Mesendoderm (in vitro differentiated cells): ENCODE measurements around the gene ANTXR1.

Experiments used
- DNase-seq: peaks from one replicate; pipeline ENCODE4 v3.0.0; 2013
- H2AK5ac ChIP-seq: 2 replicates; pipeline ENCODE4 v1.6.1; 2013; ENCODE audit warnings: low read length, inconsistent platforms
- H2BK120ac ChIP-seq: 2 replicates; pipeline ENCODE4 v1.6.1; 2013; ENCODE audit warnings: low read depth, mild to moderate bottlenecking, low read length, moderate library complexity, mixed read lengths
- H2BK15ac ChIP-seq: replicated peaks from 2 replicates; pipeline ENCODE4 v1.6.1; 2013; ENCODE audit warnings: low read depth, mild to moderate bottlenecking, moderate library complexity
- H2BK5ac ChIP-seq: 2 replicates; pipeline ENCODE4 v1.6.1; 2013; ENCODE audit warnings: low read length, inconsistent platforms
- H3K18ac ChIP-seq: 2 replicates; pipeline ENCODE4 v1.6.1; 2013; ENCODE audit warnings: mild to moderate bottlenecking, low read length, mixed read lengths
- H3K23ac ChIP-seq: one replicate; pipeline ENCODE4 v1.6.1; 2013; ENCODE audit warnings: low read length
- H3K27ac ChIP-seq: 2 replicates; pipeline ENCODE4 v1.5.1; 2013; ENCODE audit warnings: low read depth, mild to moderate bottlenecking, inconsistent platforms, low read length, moderate library complexity
- H3K27me3 ChIP-seq: 2 replicates; pipeline ENCODE4 v1.6.1; 2013; ENCODE audit warnings: low read length, control low read depth, mild to moderate bottlenecking, inconsistent platforms; ENCODE audit not compliant: insufficient read depth, poor library complexity
- H3K36me3 ChIP-seq: 2 replicates; pipeline ENCODE4 v1.6.1; 2013; ENCODE audit warnings: low read length, inconsistent platforms; ENCODE audit not compliant: control insufficient read depth, insufficient read depth
- H3K4ac ChIP-seq: one replicate; pipeline ENCODE4 v1.6.1; 2013; ENCODE audit warnings: low read depth, mild to moderate bottlenecking, low read length, moderate library complexity
- H3K4me1 ChIP-seq: 2 replicates; pipeline ENCODE4 v1.6.1; 2013; ENCODE audit warnings: low read depth, low read length, inconsistent platforms; ENCODE audit not compliant: control insufficient read depth
- H3K4me2 ChIP-seq: 2 replicates; pipeline ENCODE4 v1.6.1; 2013; ENCODE audit warnings: low read length
- H3K4me3 ChIP-seq: 2 replicates; pipeline ENCODE4 v1.5.1; 2013; ENCODE audit warnings: mild to moderate bottlenecking, low read length
- H3K56ac ChIP-seq: one replicate; pipeline ENCODE4 v1.6.1; 2013; ENCODE audit warnings: low read length
- H3K79me1 ChIP-seq: 2 replicates; pipeline ENCODE4 v1.6.1; 2013; ENCODE audit warnings: low read length, inconsistent platforms
- H3K79me2 ChIP-seq: 2 replicates; pipeline ENCODE4 v1.6.1; 2013; ENCODE audit warnings: mild to moderate bottlenecking, low read length; ENCODE audit not compliant: control insufficient read depth, insufficient read depth
- H3K9ac ChIP-seq: 2 replicates; pipeline ENCODE4 v1.6.1; 2013; ENCODE audit warnings: low read length, inconsistent platforms
- H4K5ac ChIP-seq: one replicate; pipeline ENCODE4 v1.6.1; 2013; ENCODE audit warnings: low read length
- H4K8ac ChIP-seq: one replicate; pipeline ENCODE4 v1.6.1; 2013; ENCODE audit warnings: low read depth, mild to moderate bottlenecking, control low read depth, low read length, moderate library complexity
- WGBS: extraction: QIAGEN DNeasy Blood & Tissue Kit; methylation state at CpG from one replicate; pipeline ENCODE4 v1.1.7; 2013; ENCODE audit warnings: low lambda C conversion rate, missing lambda C conversion rate; ENCODE audit not compliant: insufficient coverage; ENCODE audit errors: extremely low coverage; 5-methylcytosine and 5-hydroxymethylcytosine counted together

Gene ANTXR1

DNA sequence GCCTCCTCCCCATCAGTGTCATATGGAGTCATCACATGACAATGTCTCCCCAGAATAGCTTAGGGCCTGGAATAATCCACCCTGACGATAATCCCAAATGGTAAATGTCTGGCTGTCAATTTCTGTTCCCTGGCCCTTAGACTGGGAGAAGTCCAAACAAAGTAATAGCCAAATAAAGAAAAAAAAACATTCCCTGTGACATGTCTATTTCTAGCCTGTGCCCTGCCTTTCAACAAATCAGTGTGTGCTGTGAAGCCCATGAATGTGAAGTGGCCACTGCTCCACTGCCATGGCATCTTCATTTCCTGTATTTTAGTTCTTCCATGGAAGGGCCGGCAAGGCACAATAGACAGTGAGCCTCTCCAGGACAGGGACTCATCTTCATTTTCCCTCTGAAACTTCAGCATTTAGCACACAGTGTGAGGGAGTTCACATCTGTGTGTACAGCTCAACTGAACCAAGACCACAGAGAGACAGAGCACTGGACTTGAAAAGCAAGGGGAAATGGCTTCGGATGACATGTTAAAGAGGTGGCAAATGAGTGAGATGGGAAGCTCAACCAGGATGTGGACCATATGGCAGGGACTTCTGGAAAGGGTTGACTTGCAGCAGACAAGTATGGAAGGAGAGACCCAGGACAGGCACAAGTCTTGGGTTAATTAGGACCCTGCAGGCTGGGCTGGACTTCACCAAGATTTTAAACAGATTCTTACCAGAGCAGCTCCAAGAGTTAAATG, 140.0 kb downstream of the ANTXR1 start:
- no peak overlapping the region for H3K9ac ChIP-seq
- no peak overlapping the region for H3K23ac ChIP-seq
- peak overlapping the region; percentile 7 for H3K18ac ChIP-seq
- H3K79me1 ChIP-seq, result peaks cover 2% of the 10 kb centered on the region
- H3K4me3 ChIP-seq, result no peak overlapping the region
- no peaks in the 10 kb centered on the region for H3K79me2 ChIP-seq
- no peak overlapping the region for H2BK15ac ChIP-seq
- no peak overlapping the region for H3K56ac ChIP-seq
- peaks cover 29% of the 10 kb centered on the region for H3K4me1 ChIP-seq
- WGBS, result no CpG with 5 or more reads among the region's 3 CpGs
- no peak overlapping the region for H3K27ac ChIP-seq
- H3K4me2 ChIP-seq, result no peak overlapping the region
- no peaks in the 10 kb centered on the region for H3K36me3 ChIP-seq
- H4K5ac ChIP-seq, result no peak overlapping the region
- no peak overlapping the region for H2BK5ac ChIP-seq
- no peak overlapping the region for H2BK120ac ChIP-seq
- no peak for DNase-seq
- no peaks in the 10 kb centered on the region for H3K27me3 ChIP-seq
- peak overlapping the region; percentile 46 for H3K4ac ChIP-seq
- no peak overlapping the region for H4K8ac ChIP-seq
- no peak overlapping the region for H2AK5ac ChIP-seq

DNA sequence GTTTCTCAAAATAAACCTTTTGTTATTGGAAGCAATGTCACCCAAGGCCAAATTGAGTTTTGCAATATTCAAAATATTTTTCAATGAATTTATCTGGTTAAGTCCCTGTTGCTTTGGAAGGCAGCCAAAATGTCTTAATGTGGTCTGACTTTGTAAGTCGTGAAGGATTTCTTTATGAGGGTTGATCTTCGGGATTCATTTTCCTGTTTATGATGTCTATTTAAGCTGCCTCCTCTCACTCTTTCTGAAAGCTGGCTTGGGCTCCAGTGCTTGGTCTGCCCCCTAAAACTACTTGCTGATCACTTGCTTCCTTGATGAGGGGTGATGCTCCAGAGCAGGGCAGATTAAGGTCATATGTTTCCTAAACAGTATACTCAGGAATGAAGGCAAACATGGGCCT, 141.1 kb downstream of the ANTXR1 start:
- no peak overlapping the region for H2BK120ac ChIP-seq
- H4K5ac ChIP-seq, result no peak overlapping the region
- H3K4me2 ChIP-seq, result no peak overlapping the region
- H3K56ac ChIP-seq, result no peak overlapping the region
- no peak overlapping the region for H2BK15ac ChIP-seq
- H3K79me1 ChIP-seq, result peaks cover 2% of the 10 kb centered on the region
- H3K36me3 ChIP-seq, result no peaks in the 10 kb centered on the region
- DNase-seq, result no peak
- no peak overlapping the region for H3K4me3 ChIP-seq
- no peaks in the 10 kb centered on the region for H3K79me2 ChIP-seq
- no peak overlapping the region for H2BK5ac ChIP-seq
- peaks cover 27% of the 10 kb centered on the region for H3K4me1 ChIP-seq
- H3K23ac ChIP-seq, result no peak overlapping the region
- no peak overlapping the region for H3K27ac ChIP-seq
- H3K27me3 ChIP-seq, result no peaks in the 10 kb centered on the region
- no peak overlapping the region for H3K4ac ChIP-seq
- H3K9ac ChIP-seq, result no peak overlapping the region
- H3K18ac ChIP-seq, result peak overlapping the region; percentile 3
- no peak overlapping the region for H4K8ac ChIP-seq
- H2AK5ac ChIP-seq, result no peak overlapping the region
- WGBS, result no CpG with 5 or more reads among the region's 2 CpGs

DNA sequence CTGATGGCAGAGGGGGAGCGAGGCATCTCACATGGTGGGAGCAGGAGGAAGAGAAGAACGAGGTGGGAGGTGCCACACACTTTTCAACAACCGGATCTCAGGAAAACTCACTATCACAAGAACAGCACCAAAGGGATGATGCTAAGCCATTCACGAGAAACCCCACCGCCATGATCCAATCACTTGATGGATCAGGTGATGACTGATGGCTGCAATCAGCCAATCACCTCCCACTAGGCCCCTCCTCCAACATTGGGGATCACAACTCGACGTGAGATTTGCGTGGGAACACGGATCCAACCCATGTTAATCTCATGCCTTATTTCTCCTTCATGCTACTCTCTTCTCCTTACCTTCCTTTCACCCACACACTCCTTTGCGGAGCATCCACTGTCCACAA, 143.6 kb downstream of the ANTXR1 start:
- Histone ChIP-seq H3K23ac (no peak overlapping the region), H3K18ac (peak overlapping the region; percentile 1), H3K4me3 (no peak overlapping the region), H3K9ac (no peak overlapping the region), H3K79me1 (peaks cover 2% of the 10 kb centered on the region), H2BK120ac (peak overlapping the region; percentile 73), H4K5ac (no peak overlapping the region), H3K27ac (peak overlapping the region; percentile 62), H2AK5ac (peak overlapping the region; percentile 51), H3K4me1 (peaks cover 27% of the 10 kb centered on the region), H2BK5ac (peak overlapping the region; percentile 83), H3K4ac (no peak overlapping the region), H3K4me2 (no peak overlapping the region), H4K8ac (no peak overlapping the region), H3K79me2 (no peaks in the 10 kb centered on the region), H3K56ac (peak overlapping the region; percentile 71), H3K27me3 (no peaks in the 10 kb centered on the region), H2BK15ac (no peak overlapping the region), H3K36me3 (no peaks in the 10 kb centered on the region)
- DNase-seq, result peak; percentile 73
- no CpG with 5 or more reads among the region's 10 CpGs for WGBS

DNA sequence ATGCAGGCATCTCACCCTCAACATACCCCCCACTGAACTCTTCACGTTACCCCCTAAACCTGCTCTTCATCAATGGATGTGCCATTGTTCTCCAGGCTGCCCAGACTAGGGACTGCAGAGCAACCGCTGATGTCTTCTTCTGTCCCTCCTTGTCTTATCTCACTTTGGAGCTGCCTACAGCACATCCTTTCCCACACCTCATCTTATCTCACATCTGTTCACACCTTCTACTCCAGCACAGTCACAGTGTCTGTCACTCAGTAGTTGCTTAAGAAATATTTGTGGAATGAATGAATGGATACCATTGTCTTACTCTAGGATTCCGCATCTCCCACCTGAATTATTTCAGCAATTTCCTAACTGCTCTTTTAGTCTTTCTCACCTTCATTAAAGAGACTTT, 144.5 kb downstream of the ANTXR1 start:
- H3K36me3 ChIP-seq, result no peaks in the 10 kb centered on the region
- WGBS, result no CpG with 5 or more reads among the region's 3 CpGs
- H3K4me2 ChIP-seq, result no peak overlapping the region
- no peak overlapping the region for H4K8ac ChIP-seq
- H2AK5ac ChIP-seq, result peak overlapping the region; percentile 51
- H3K27ac ChIP-seq, result peak overlapping the region; percentile 62
- H3K23ac ChIP-seq, result no peak overlapping the region
- H3K79me1 ChIP-seq, result peaks cover 2% of the 10 kb centered on the region
- no peak overlapping the region for H3K4me3 ChIP-seq
- no peak overlapping the region for H3K4ac ChIP-seq
- H2BK120ac ChIP-seq, result no peak overlapping the region
- H3K79me2 ChIP-seq, result no peaks in the 10 kb centered on the region
- H2BK5ac ChIP-seq, result peak overlapping the region; percentile 83
- peak; percentile 98 for DNase-seq
- peak overlapping the region; percentile 71 for H3K56ac ChIP-seq
- peak overlapping the region; percentile 53 for H4K5ac ChIP-seq
- no peak overlapping the region for H2BK15ac ChIP-seq
- H3K18ac ChIP-seq, result no peak overlapping the region
- H3K9ac ChIP-seq, result no peak overlapping the region
- H3K27me3 ChIP-seq, result no peaks in the 10 kb centered on the region
- H3K4me1 ChIP-seq, result peaks cover 34% of the 10 kb centered on the region

DNA sequence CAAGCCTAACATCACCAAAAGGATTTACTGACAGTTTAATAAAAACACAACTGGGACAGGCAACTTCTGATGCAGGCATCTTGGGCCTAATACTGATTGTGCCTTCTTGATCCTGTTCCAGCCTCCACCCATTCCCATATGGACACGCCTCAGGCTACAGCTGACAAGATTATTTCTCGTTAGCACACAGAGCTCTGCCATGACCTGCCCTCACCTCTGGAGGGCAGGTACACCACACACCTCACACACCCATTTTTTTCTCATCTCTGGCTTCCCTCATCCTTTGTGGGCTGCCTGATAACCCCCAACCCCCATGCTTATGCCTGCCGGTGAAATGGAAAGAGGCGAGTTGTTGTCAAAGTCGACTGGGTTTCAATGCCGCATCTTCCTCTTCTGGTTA, 147.0 kb downstream of the ANTXR1 start:
- Histone ChIP-seq H3K27ac (no peak overlapping the region), H3K56ac (peak overlapping the region; percentile 22), H2BK15ac (no peak overlapping the region), H3K9ac (peak overlapping the region; percentile 17), H3K4me1 (peaks cover 42% of the 10 kb centered on the region), H4K5ac (no peak overlapping the region), H3K4me3 (no peak overlapping the region), H2BK5ac (no peak overlapping the region), H4K8ac (no peak overlapping the region), H3K23ac (no peak overlapping the region), H3K36me3 (no peaks in the 10 kb centered on the region), H3K4ac (peak overlapping the region; percentile 71), H3K79me1 (peaks cover 2% of the 10 kb centered on the region), H3K18ac (no peak overlapping the region), H2AK5ac (no peak overlapping the region), H3K79me2 (no peaks in the 10 kb centered on the region), H2BK120ac (no peak overlapping the region), H3K27me3 (no peaks in the 10 kb centered on the region), H3K4me2 (no peak overlapping the region)
- WGBS, result no CpG with 5 or more reads among the region's 6 CpGs
- DNase-seq, result peak; percentile 94

DNA sequence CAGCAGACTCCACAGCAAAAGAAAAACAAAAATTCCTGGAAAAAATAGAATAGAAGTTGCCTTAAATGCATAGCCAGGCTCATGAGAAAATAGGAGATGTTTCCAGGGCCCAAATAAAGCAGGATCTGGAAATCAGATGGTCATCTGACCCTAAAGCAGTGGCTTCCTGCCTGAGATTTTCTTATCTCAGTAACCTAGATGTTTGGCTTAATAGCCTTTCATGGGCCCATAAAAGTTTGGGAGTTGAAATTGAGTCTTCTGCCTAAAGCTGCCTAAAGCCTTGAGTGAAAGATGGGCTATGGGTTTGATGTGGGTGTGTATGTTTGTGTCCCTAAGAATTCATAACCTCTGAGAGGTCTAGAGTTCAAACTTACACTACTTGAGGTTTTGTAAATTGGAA, 149.1 kb downstream of the ANTXR1 start:
- H3K4me3 ChIP-seq, result no peak overlapping the region
- peak overlapping the region; percentile 61 for H2BK5ac ChIP-seq
- peak overlapping the region; percentile 62 for H3K18ac ChIP-seq
- no peak overlapping the region for H4K8ac ChIP-seq
- no peaks in the 10 kb centered on the region for H3K79me1 ChIP-seq
- no peak for DNase-seq
- no peak overlapping the region for H2AK5ac ChIP-seq
- no peak overlapping the region for H4K5ac ChIP-seq
- peak overlapping the region; percentile 92 for H2BK15ac ChIP-seq
- no peak overlapping the region for H3K4ac ChIP-seq
- H3K79me2 ChIP-seq, result no peaks in the 10 kb centered on the region
- H3K56ac ChIP-seq, result peak overlapping the region; percentile 65
- peaks cover 34% of the 10 kb centered on the region for H3K4me1 ChIP-seq
- H3K36me3 ChIP-seq, result no peaks in the 10 kb centered on the region
- no peak overlapping the region for H2BK120ac ChIP-seq
- H3K9ac ChIP-seq, result no peak overlapping the region
- no peak overlapping the region for H3K23ac ChIP-seq
- no peaks in the 10 kb centered on the region for H3K27me3 ChIP-seq
- peak overlapping the region; percentile 60 for H3K27ac ChIP-seq
- no peak overlapping the region for H3K4me2 ChIP-seq
